ENCODE measurements around the gene CTSZ. TPM values are rescaled to one million over a fixed set of nuclear protein-coding genes. Genes with fewer than 3 reads are reported as not detected.

CTSZ gene
- total and polyA plus RNA-seq, 2 donors from 2014 or later = 200 to 234 TPM

DNA sequence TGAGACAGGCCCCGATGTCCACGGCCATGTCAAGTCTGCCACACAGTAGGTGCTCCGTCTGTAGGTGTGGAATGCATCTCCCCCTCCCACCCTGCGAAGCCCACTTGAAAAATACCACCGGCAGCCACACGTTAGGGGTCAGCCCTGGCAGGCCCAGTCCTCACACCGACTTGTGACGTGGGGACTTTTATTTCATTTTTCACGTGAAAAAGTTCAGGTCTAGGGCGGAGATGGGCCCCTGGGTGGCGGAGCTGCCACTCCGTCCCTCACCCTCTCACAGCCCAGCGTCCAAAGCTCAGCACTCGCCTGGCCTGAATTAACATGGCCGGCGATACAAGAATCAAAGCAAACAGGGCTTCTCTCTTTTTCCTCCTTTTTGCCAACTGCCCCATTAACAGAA, 8.4 kb upstream of the CTSZ start:
- FAIRE-seq (no peak), DNase-seq (no peak)
- peaks cover 0 to 4% (median 3%) of the 10 kb centered on the region in 3 donors for H3K4me1 ChIP-seq (ENCODE audit: control insufficient read depth in 2 of 3, insufficient read depth in 2 of 3, low read depth in 1 of 3, low read length in 3 of 3)
- no peaks in the 10 kb centered on the region for H3K36me3 ChIP-seq (ENCODE audit: control insufficient read depth in 2 of 3, insufficient read depth in 3 of 3, low read length in 3 of 3)
- intact Hi-C loops (cut with DNase I) = no loop called here
- H3K4me3 ChIP-seq (ENCODE audit: low read length in 3 of 3) = no peak overlapping the region
- H3K27ac ChIP-seq (ENCODE audit: low read depth in 2 of 2, low read length in 2 of 2) = no peak overlapping the region
- TF ChIP-seq, protein P1, sequence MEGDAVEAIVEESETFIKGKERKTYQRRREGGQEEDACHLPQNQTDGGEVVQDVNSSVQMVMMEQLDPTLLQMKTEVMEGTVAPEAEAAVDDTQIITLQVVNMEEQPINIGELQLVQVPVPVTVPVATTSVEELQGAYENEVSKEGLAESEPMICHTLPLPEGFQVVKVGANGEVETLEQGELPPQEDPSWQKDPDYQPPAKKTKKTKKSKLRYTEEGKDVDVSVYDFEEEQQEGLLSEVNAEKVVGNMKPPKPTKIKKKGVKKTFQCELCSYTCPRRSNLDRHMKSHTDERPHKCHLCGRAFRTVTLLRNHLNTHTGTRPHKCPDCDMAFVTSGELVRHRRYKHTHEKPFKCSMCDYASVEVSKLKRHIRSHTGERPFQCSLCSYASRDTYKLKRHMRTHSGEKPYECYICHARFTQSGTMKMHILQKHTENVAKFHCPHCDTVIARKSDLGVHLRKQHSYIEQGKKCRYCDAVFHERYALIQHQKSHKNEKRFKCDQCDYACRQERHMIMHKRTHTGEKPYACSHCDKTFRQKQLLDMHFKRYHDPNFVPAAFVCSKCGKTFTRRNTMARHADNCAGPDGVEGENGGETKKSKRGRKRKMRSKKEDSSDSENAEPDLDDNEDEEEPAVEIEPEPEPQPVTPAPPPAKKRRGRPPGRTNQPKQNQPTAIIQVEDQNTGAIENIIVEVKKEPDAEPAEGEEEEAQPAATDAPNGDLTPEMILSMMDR (IDR thresholded peaks at IDR 0.05; ENCODE audit: borderline replicate concordance, extremely low read depth, insufficient read depth) = no peak
- H3K9me3 ChIP-seq (ENCODE audit: control insufficient read depth in 2 of 3, insufficient read depth in 1 of 3, low read length in 3 of 3) = no peaks in the 10 kb centered on the region
- H3K9ac ChIP-seq (ENCODE audit: low read length in 3 of 3) = no peak overlapping the region
- no peaks in the 10 kb centered on the region for H3K27me3 ChIP-seq (ENCODE audit: control insufficient read depth, insufficient read depth, low read length)

DNA sequence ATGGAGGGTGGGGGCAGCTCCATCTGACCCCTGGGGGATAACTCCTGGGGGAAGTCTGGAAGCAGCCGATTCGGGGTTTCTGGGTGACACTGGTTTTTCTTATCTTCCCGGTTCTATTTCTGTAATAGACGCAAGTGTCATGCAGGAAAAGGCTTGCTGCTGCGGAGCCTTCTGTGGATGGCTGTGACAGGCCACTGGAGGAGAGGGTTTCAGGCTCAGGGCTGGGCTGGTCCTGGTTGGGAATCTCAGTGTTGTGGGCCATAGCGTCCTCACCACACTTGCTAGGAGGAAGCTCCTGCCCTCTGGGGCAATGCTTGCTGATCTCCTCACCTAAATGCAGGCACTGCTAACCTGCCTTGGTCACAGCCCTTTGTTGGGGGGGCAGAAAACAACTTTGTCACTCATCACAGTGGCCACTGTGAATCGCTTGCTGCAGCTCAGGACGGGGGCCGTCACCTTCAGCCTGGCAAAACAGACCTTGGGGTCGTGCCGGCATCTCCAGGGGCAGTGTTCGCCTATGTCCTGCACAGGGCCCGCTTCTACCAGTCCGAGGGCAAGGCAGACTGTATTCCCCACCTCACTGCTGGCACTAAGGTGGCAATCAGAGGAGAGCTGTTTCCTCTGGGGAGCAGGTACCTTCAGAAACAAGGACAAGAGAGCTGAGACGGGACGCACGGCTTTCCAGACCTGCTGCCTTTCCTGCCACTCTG, 7.8 kb upstream of the CTSZ start:
- Histone ChIP-seq H3K27ac (ENCODE audit: low read depth in 2 of 2, low read length in 2 of 2) (no peak overlapping the region), H3K9ac (ENCODE audit: low read length in 3 of 3) (no peak overlapping the region), H3K4me3 (ENCODE audit: low read length in 3 of 3) (no peak overlapping the region), H3K9me3 (ENCODE audit: control insufficient read depth in 2 of 3, insufficient read depth in 1 of 3, low read length in 3 of 3) (no peaks in the 10 kb centered on the region), H3K4me1 (ENCODE audit: control insufficient read depth in 2 of 3, insufficient read depth in 2 of 3, low read depth in 1 of 3, low read length in 3 of 3) (peaks cover 0 to 9% (median 5%) of the 10 kb centered on the region in 3 donors), H3K36me3 (ENCODE audit: control insufficient read depth in 2 of 3, insufficient read depth in 3 of 3, low read length in 3 of 3) (no peaks in the 10 kb centered on the region), H3K27me3 (ENCODE audit: control insufficient read depth, insufficient read depth, low read length) (no peaks in the 10 kb centered on the region)
- intact Hi-C loops (cut with DNase I) = no loop called here
- no peak for DNase-seq
- TF ChIP-seq, protein P1 (IDR thresholded peaks at IDR 0.05; ENCODE audit: borderline replicate concordance, extremely low read depth, insufficient read depth) = no peak
- FAIRE-seq = no peak

DNA sequence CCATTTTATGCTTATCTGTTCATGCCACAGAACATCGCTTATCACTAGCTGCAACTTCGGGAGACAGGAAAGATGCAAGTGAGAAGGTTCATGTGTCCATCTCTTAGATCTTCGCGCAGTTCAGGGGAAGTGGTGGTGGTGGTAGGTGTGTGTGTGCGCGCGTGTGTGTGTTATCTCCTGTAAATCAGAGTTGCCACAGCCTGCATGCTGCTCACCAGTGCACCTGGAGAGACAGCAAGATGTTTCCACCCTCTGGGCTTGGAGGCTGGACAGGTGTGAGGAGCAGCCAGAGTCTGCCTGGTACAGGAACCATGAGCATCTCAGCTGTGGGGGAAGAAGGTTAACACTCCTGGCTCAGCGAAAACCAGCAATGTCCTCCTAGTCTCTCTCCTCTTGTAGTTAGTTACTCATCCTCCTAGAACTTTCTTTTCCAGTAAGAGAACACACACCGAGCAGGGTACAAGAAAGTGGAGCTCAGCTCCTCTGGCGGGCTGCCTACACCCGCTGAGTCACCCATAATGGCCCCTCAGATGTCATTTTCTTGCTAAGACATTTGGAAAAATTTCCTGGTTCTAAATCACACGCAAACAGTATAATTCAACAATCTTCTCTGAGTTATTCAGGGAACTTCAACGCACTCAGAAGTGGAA, 7.0 kb upstream of the CTSZ start:
- H3K4me1 ChIP-seq (ENCODE audit: control insufficient read depth in 2 of 3, insufficient read depth in 2 of 3, low read depth in 1 of 3, low read length in 3 of 3) = peaks cover 0 to 9% (median 5%) of the 10 kb centered on the region in 3 donors
- no peaks in the 10 kb centered on the region for H3K9me3 ChIP-seq (ENCODE audit: control insufficient read depth in 2 of 3, insufficient read depth in 1 of 3, low read length in 3 of 3)
- H3K27ac ChIP-seq (ENCODE audit: low read depth in 2 of 2, low read length in 2 of 2) = no peak overlapping the region
- H3K27me3 ChIP-seq (ENCODE audit: control insufficient read depth, insufficient read depth, low read length) = no peaks in the 10 kb centered on the region
- FAIRE-seq (no peak), DNase-seq (peak in 1 of 5 donors; percentile 59)
- no peak overlapping the region for H3K9ac ChIP-seq (ENCODE audit: low read length in 3 of 3)
- intact Hi-C loops (cut with DNase I) = no loop called here
- TF ChIP-seq, protein P1 (IDR thresholded peaks at IDR 0.05; ENCODE audit: borderline replicate concordance, extremely low read depth, insufficient read depth) = no peak
- no peaks in the 10 kb centered on the region for H3K36me3 ChIP-seq (ENCODE audit: control insufficient read depth in 2 of 3, insufficient read depth in 3 of 3, low read length in 3 of 3)
- no peak overlapping the region for H3K4me3 ChIP-seq (ENCODE audit: low read length in 3 of 3)
